SK-N-DZ (cell line): ENCODE results near the gene MYRIP.
"Not testable (repeated sequence)": the region's sequence is repeated elsewhere in the genome, so short reads cannot be mapped to it uniquely, and the experiment has no call there.

ENCODE experiments used
- DNase-seq: peaks from one replicate; pipeline ENCODE4 v3.0.0-alpha.2; 2015; ENCODE audit warnings: low spot score
- small RNA-seq, 2 experiments: library from RNA; depleted of rRNA; stranded (forward); fragments of <200 nt; gene quantifications; one replicate each; pipeline ENCODE3, GENCODE V24; 2014

Gene MYRIP

GRCh38 chr3:40281995-40282394, 472.6 kb downstream of the MYRIP start:
- no peak for DNase-seq

GRCh38 chr3:40283057-40283456, 473.6 kb downstream of the MYRIP start:
- not testable (repeated sequence) for DNase-seq

DNA sequence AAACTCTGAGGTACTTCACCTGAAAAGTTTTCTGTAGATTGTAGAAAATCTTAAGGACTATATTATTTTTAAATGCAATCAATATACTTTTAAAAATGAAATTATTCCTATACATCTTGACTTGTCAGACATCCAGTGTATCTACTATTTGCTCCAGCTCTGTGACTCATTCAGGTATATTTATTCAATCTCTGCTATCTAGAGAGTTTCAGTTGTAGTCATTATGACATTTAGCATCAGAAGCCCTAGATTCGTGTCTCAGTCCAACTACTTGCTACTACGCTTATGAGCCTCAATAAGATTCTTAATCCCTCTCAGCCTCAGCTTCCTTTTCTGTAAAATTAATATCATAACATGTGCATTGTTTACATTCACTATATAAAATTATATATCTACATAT, 477.8 kb downstream of the MYRIP start:
- no peak for DNase-seq

DNA sequence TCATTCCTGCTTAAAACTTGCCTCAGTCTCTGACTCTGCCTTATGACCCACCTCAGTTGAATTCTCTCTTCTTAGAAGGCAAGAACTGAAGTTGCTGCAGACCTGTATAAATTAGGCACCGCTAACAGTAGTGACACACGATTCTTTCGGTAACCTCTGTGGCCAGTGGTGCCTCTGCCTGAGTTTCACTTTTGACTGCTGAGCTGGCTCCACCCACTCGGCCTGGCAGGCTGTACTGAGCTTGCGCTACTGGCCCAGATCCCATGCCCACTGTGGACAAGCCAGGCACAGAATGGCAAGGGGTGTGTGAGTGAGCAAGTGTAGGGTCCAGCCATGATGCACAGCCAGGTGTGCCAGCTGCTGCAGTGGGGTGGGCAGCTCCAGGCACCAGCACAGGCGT, 481.0 kb downstream of the MYRIP start:
- no peak for DNase-seq

DNA sequence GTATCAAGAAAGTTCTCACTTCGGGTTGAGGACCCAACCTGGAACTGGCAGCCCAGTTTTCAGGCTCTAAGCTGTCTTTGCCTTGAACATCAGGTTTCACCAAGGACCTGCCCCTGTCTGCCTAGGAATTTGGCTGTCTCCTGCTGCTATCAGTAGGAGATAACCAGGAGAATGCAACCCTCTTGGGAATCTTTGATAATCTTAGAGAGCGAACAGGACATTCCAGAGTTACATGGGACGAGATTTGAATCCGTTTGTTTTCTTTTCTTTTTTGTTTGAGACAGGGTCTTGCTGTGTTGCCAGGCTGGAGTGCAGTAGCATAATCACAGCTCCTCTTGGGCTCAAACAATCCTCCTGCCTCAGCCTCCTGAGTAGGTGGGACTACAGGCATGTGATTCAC, 482.1 kb downstream of the MYRIP start:
- DNase-seq = no peak

GRCh38 chr3:40292637-40293349, 483.4 kb downstream of the MYRIP start:
- no peak for DNase-seq

- DNase-seq = no peak
Observed at GRCh38 chr3:40294434-40294833, 485.0 kb downstream of the MYRIP start.

DNA sequence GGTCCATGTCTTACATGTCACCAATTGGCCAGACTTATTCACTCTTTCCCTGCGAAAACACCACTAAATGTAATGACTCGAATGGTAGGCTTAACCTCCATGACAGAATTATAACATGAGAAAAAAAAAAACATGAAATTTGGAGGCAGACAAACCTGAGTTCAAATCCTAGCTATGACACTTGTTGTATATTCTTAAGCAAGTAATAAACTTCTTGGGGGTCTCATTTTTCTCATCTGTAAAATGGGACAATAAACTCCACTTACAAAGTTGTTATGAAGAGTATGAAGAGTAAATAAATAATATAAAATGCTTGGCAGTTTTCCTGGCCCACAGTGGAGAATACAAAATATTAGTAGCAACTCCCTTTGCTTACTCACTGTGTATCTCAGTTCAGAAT, 488.7 kb downstream of the MYRIP start:
- no peak for DNase-seq

DNA sequence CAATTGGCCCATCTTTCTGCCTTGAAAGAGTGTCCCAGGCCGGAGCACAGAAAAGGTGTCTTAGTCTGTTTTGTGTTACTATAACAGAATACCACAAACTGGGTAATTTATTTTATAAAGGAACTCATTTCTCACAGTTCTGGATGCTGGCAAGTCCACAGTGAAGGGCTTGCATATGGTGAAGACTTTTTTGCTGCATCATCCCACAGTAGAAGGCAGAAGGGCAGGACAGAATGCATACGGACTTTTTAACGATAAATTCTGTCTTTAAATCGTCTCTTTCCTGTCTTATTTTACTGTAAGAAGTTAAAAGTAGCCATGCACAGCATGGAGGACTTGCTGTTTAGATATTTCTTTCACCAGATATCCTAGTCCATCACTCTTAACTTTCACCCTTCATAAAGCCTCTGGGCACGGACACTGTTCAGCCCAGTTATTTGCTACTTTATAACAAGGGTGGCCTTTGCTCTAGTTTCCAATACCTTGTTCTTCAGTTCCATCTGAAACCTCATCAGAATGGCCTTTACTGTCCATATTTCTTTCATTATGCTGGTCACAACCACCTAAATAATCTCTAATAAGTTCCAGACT, 489.8 kb downstream of the MYRIP start:
- DNase-seq = no peak

GRCh38 chr3:40299721-40300335, 490.4 kb downstream of the MYRIP start:
- no peak for DNase-seq

DNA sequence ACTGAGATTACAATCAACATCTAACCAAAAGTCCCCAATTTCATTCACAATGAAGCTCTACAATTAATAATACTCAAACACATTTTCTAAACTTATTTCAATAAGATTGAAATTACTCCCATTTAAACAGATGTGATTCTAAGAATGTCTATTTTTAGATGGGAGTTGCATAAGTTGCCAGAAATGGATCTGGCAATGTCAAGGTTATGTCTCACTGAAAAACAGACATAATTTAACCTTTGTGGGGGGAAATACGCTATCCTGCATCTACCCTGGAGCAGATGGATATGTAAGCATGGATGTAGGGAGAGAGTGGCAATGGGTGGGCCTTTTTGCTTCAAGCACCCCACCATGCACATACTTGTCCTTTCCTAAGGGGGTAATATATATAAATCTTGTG, 493.4 kb downstream of the MYRIP start:
- no peak for DNase-seq

- no peak for DNase-seq
Observed at GRCh38 chr3:40304352-40304751, 494.9 kb downstream of the MYRIP start.

- DNase-seq = no peak
Observed at GRCh38 chr3:40306336-40306735, 496.9 kb downstream of the MYRIP start.

DNA sequence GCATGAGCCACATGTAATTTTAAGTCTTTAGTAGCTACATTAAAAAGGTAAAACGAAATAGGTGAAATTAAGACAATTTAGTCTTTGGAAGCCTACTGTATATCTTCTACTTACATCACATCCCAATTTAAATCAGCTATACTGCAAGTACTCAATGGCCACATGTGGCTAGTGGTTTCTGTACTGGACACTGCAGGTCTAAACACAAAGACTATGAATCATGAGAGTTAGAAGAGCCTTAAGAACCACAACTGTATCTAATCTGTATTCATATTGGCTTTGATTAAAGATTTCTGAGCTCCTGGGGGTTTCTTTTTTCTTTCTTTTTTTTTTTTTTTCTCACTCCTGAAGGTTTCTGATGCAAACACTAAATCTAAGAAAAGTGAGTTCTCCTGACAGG, 497.8 kb downstream of the MYRIP start:
- DNase-seq = no peak

GRCh38 chr3:40308725-40309417, 499.5 kb downstream of the MYRIP start:
- no peak for DNase-seq

DNA sequence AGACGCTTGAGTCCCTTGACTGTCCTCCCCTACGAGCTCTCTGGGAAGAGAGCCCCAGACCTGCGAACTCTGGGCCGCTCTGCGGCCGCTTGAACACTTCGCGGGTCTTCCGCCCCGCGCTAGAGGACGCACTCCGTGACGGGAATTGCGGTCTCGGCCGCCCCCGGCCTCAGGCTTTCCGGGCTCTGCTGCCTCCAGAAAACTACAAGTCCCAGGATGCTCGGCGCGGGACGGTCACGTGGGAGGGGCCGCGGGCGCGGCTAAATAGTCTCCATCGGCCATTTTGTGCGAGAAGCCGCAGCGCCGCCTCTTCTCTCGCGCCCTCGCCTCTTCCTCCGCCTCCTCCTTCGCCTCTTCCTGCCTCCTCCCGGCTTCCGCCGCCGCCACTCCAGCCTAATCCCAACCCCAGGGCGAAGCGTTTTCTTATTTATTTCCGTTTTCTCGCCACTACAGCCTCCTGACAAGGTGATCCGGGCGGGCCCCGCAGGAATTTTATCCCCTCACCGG, 500.1 kb downstream of the MYRIP start, which contains the start of gene EIF1B:
Gene EIF1B, plus strand, starts transcription at position 290 of the 507 bp plus-strand sequence. CDS start 235 bp downstream, outside the sequence.
- peak; percentile 94 for DNase-seq

Small RNAs within 50 kb of the gene (small RNA-seq; reads per million reads assigned to genes)
- gene RF00264 (0 reads per million in 2 experiments), gene RN7SL411P (0 reads per million in 2 experiments), gene RNU4-56P (0 reads per million in 2 experiments)
